Ishikawa (cell line): Measurements from ENCODE around the gene SPDYE6.
"Not testable (repeated sequence)": the region's sequence is repeated elsewhere in the genome, so short reads cannot be mapped to it uniquely, and the experiment has no call there.

Source experiments
- CEBPB ChIP-seq: IDR thresholded peaks from 2 replicates; pipeline ENCODE4 v1.6.1; 2012
- CREB1 ChIP-seq: IDR thresholded peaks from 2 replicates; pipeline ENCODE4 v1.6.1; 2012; ENCODE audit warnings: low read depth
- EGR1 ChIP-seq: IDR thresholded peaks from 2 replicates; pipeline ENCODE4 v1.6.1; 2012
- EP300 ChIP-seq: IDR thresholded peaks from 2 replicates; pipeline ENCODE4 v1.6.1; 2012; ENCODE audit warnings: borderline replicate concordance
- FOXM1 ChIP-seq: IDR thresholded peaks from 2 replicates; pipeline ENCODE4 v1.6.1; 2012; ENCODE audit warnings: low read depth, borderline replicate concordance
- NFIC ChIP-seq: IDR thresholded peaks from 2 replicates; pipeline ENCODE4 v1.6.1; 2012
- RAD21 ChIP-seq: IDR thresholded peaks from 2 replicates; pipeline ENCODE4 v1.6.1; 2012; ENCODE audit warnings: low read depth
- TAF1 ChIP-seq: IDR thresholded peaks from 2 replicates; pipeline ENCODE4 v1.6.1; 2012; ENCODE audit warnings: low read depth, mild to moderate bottlenecking
- TCF12 ChIP-seq: IDR thresholded peaks from 2 replicates; pipeline ENCODE4 v1.6.1; 2012; ENCODE audit warnings: low read depth
- TEAD4 ChIP-seq: IDR thresholded peaks from 2 replicates; pipeline ENCODE4 v1.6.1; 2012
- YY1 ChIP-seq: IDR thresholded peaks from 2 replicates; pipeline ENCODE4 v1.6.1; 2012; ENCODE audit warnings: low read depth
- ZBTB7A ChIP-seq: IDR thresholded peaks from 2 replicates; pipeline ENCODE4 v1.6.1; 2012; ENCODE audit warnings: low read depth
- TF ChIP-seq, protein P1 (sequence below): IDR thresholded peaks from 2 replicates; pipeline ENCODE4 v1.6.1; 2012
- TF ChIP-seq, protein P2 (sequence below): IDR thresholded peaks from 2 replicates; pipeline ENCODE4 v1.6.1; 2012
- TF ChIP-seq, protein P3 (sequence below): IDR thresholded peaks from 2 replicates; pipeline ENCODE4 v1.6.1; 2012; ENCODE audit warnings: low read depth, mild to moderate bottlenecking

The SPDYE6 gene, protein sequence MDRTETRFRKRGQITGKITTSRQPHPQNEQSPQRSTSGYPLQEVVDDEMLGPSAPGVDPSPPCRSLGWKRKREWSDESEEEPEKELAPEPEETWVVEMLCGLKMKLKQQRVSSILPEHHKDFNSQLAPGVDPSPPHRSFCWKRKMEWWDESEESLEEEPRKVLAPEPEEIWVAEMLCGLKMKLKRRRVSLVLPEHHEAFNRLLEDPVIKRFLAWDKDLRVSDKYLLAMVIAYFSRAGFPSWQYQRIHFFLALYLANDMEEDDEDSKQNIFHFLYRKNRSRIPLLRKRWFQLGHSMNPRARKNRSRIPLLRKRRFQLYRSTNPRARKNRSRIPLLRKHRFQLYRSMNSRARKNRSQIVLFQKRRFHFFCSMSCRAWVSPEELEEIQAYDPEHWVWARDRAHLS

DNA sequence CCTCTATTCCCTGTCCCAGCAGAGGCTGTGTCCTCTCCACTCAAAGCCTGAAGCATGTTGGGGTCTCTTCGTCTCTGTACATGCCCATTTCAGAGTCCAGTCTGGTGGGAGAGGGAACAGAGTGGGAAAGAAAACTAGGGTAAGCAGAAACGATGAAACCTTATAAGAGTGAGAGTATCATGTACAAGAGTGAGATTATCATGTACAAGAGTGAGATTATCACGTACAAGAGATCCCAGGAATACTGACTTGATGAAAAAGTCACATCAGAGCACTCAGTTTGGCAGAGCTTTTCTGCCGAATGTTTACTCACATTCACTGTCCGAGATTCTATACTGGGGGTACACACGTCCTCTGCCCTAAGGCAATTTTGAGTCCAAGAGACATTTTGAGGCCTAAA, at the start of gene SPDYE6:
TSS of gene SPDYE6 (minus strand) at position 101 of the 400 bp plus-strand sequence. CDS start 421 bp downstream, outside the sequence.
- not testable (repeated sequence) for TF ChIP-seq ZBTB7A, TEAD4, NFIC

DNA sequence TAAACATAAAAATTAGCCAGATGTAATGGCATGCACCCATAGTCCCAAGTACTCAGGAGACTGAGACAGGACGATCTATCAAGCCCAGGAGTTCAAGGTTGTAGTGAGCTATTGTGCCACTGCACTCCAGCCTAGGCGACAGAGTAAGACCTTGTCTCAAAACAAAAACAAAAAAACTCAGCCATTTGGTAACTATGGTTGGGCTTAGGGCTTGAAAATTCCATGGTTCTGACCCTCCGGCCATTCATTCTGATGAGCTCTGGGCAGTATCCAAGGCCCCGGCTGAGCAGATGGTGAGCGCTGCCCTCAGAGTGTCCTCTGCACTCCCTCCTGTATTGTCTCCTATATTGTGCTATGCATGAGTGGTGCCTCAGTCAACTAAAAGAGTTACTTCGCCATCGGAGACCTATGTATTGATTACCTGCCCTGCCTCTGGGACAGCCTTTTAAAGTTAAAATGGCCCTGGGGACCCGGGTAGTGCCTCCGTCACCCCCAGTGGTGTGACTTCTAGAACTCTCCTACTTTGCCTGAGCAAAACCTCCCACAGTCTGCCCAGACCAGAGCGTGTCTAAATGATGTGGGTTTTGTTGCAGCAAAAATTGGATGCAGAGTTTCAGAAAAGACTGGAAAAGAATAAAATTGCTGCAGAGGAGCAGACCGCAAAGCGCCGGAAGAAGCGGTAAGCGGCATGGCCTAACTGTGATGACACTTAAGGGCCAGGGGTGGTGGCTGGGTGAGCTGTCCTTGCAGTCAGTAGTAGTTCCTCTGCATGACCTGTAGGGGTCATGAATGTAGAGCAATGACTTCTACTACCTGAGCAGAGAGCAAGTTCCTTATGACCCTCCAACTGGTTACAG, 48.0 kb upstream of the SPDYE6 start:
- TF ChIP-seq, protein P1, sequence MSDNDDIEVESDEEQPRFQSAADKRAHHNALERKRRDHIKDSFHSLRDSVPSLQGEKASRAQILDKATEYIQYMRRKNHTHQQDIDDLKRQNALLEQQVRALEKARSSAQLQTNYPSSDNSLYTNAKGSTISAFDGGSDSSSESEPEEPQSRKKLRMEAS = no peak
- peak; percentile 57 for TF ChIP-seq RAD21

DNA sequence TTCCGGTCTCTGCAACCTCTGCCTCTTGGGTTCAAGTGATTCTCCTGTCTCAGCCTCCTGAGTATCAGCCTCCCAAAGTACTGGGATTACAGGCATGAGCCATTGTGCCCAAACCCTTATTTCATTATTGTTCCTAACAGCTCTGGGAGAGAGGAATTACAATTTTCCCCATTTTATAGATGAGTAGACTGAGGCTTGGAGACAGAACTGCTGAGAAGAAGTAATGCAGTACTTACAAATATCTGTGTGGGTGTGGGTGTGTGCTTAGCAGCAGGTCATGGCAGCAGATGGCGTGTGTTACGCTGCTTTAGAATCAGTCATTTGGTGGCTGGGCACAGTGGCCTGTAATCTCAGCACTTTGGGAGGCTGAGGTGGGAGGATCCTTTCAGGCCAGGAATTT, 47.3 kb upstream of the SPDYE6 start:
- no peak for TF ChIP-seq EP300
- no peak for TF ChIP-seq TEAD4
- TF ChIP-seq CEBPB = no peak
- no peak for TF ChIP-seq ZBTB7A
- no peak for TF ChIP-seq CREB1
- TF ChIP-seq, protein P2, sequence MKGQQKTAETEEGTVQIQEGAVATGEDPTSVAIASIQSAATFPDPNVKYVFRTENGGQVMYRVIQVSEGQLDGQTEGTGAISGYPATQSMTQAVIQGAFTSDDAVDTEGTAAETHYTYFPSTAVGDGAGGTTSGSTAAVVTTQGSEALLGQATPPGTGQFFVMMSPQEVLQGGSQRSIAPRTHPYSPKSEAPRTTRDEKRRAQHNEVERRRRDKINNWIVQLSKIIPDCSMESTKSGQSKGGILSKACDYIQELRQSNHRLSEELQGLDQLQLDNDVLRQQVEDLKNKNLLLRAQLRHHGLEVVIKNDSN = no peak
- no peak for TF ChIP-seq NFIC
- TF ChIP-seq FOXM1 = no peak
- TF ChIP-seq EGR1 = no peak
- no peak for TF ChIP-seq RAD21
- TF ChIP-seq, protein P3, sequence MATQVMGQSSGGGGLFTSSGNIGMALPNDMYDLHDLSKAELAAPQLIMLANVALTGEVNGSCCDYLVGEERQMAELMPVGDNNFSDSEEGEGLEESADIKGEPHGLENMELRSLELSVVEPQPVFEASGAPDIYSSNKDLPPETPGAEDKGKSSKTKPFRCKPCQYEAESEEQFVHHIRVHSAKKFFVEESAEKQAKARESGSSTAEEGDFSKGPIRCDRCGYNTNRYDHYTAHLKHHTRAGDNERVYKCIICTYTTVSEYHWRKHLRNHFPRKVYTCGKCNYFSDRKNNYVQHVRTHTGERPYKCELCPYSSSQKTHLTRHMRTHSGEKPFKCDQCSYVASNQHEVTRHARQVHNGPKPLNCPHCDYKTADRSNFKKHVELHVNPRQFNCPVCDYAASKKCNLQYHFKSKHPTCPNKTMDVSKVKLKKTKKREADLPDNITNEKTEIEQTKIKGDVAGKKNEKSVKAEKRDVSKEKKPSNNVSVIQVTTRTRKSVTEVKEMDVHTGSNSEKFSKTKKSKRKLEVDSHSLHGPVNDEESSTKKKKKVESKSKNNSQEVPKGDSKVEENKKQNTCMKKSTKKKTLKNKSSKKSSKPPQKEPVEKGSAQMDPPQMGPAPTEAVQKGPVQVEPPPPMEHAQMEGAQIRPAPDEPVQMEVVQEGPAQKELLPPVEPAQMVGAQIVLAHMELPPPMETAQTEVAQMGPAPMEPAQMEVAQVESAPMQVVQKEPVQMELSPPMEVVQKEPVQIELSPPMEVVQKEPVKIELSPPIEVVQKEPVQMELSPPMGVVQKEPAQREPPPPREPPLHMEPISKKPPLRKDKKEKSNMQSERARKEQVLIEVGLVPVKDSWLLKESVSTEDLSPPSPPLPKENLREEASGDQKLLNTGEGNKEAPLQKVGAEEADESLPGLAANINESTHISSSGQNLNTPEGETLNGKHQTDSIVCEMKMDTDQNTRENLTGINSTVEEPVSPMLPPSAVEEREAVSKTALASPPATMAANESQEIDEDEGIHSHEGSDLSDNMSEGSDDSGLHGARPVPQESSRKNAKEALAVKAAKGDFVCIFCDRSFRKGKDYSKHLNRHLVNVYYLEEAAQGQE = no peak
- no peak for TF ChIP-seq TAF1
- no peak for TF ChIP-seq YY1
- TF ChIP-seq, protein P1 = no peak
- TF ChIP-seq TCF12 = no peak

DNA sequence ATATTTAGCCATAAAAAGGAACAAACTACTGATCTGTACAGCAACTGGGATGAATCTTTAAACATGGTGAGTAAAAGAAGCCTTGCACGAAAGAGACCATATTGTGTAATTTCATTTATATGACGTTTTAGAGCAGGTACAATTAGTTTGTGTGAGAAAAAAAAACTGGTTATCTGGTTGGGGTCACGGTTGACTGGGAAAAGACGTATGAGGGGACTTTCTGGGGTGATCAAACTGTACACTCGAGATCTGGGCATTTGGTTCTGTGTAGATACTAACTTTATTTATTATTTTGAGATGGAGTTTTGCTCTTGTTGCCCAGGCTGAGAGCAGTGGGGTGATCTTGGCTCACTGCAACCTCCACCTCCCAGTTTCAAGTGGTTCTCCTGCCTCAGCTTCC, 44.1 kb upstream of the SPDYE6 start:
- no peak for TF ChIP-seq TCF12
- TF ChIP-seq RAD21 = no peak
- TF ChIP-seq, protein P3 = no peak
- TF ChIP-seq NFIC = no peak
- no peak for TF ChIP-seq TAF1
- TF ChIP-seq CREB1 = no peak
- TF ChIP-seq FOXM1 = no peak
- TF ChIP-seq EGR1 = no peak
- TF ChIP-seq TEAD4 = no peak
- no peak for TF ChIP-seq CEBPB
- TF ChIP-seq ZBTB7A = no peak
- TF ChIP-seq YY1 = no peak
- no peak for TF ChIP-seq EP300
- TF ChIP-seq, protein P2 = no peak
- TF ChIP-seq, protein P1 = no peak

DNA sequence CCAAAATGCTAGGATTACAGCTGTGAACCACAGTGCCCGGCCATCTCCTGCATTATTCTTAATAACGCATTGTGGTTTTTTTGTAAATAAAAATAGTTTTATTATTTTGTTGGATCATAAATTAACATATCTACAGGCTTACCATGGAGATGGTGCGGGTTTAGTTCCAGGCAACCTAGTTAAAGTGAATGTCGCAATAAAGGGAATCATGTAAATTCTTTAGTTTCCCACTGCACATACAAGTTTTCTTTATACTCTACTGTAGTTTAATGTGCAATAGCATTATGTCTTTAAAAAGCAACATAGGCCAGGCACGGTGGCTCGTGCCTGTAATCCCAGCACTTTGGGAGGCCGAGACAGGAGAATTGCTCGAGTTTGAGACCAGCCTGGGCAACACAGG, 42.3 kb upstream of the SPDYE6 start:
- TF ChIP-seq RAD21 = no peak

DNA sequence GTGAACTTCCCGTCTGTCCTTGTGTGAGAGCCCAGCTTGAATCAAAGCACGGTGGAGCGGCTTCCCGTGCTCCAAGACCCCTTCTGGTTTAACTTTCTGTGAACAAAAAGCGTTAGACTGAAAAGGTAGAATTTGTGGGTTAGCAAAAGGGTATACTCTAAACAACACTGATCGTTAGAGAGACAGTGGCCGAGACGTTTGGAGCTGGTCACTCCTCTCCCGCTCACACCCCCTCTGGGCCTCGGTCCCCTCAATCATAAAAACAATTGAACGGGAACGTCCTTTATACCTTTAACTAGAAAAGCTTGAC, 40.4 kb upstream of the SPDYE6 start:
- TF ChIP-seq RAD21 (no peak), TCF12 (0 out of 2 replicates have a peak, but pooled peaks have one; percentile 19)
